Spinal cord (tissue), 10 donors: ENCODE measurements around the gene XIRP2. TPM values are rescaled to one million over a fixed set of nuclear protein-coding genes. Genes with fewer than 3 reads are reported as not detected.
"Not testable (repeated sequence)": the region's sequence is repeated elsewhere in the genome, so short reads cannot be mapped to it uniquely, and the experiment has no call there.

Experiments
- DNase-seq, 6 donors: peaks; one replicate each; pipeline versions ENCODE4 v3.0.0 to v3.0.0-alpha.2; 2013 to 2015; ENCODE audit warnings: low spot score in 6 of 6, low read depth in 4 of 6
- H3K27ac ChIP-seq: one replicate; pipeline ENCODE4 v1.5.1; 2013; ENCODE audit warnings: low read depth, low read length, control low read depth
- H3K27me3 ChIP-seq: one replicate; pipeline ENCODE4 v1.6.1; 2013; ENCODE audit warnings: low read length; ENCODE audit not compliant: control insufficient read depth, insufficient read depth
- H3K36me3 ChIP-seq: one replicate; pipeline ENCODE4 v1.6.1; 2013; ENCODE audit warnings: low read length; ENCODE audit not compliant: control insufficient read depth, insufficient read depth
- H3K4me1 ChIP-seq: one replicate; pipeline ENCODE4 v1.6.1; 2013; ENCODE audit warnings: low read length; ENCODE audit not compliant: control insufficient read depth, insufficient read depth
- H3K4me3 ChIP-seq: one replicate; pipeline ENCODE4 v1.5.1; 2013; ENCODE audit warnings: low read depth, low read length, control low read depth
- H3K9me3 ChIP-seq: one replicate; pipeline ENCODE4 v1.6.1; 2013; ENCODE audit warnings: low read length; ENCODE audit not compliant: control insufficient read depth, insufficient read depth
- WGBS: methylation state at CpG from one replicate; pipeline ENCODE4 v1.1.5; 2013; ENCODE audit warnings: missing lambda C conversion rate; ENCODE audit not compliant: insufficient coverage; 5-methylcytosine and 5-hydroxymethylcytosine counted together
- polyA plus RNA-seq, 2 donors: library from polyadenylated mRNA; unstranded; fragments of 120-200 nt; gene quantifications; one replicate each; pipeline ENCODE4 v1.2.1, GENCODE V29; 2013; ENCODE audit not compliant: insufficient read length in 2 of 2
- total RNA-seq, 2 donors: library from RNA; depleted of rRNA in 1 of 2; stranded (reverse); fragments of 120-200 nt in 1 of 2; fragments of >200 nt in 1 of 2; gene quantifications; one replicate each; pipeline versions ENCODE4 v1.2.3 to v1.2.4, GENCODE V29; 2013 to 2014
- donor health status: healthy.

Gene XIRP2
- total and polyA plus RNA-seq, 4 donors: 0.35 to 1.6 (median 0.49) TPM

- no peaks in the 10 kb centered on the region for H3K36me3 ChIP-seq
- H3K4me3 ChIP-seq: no peak overlapping the region
- 100% methylated on average over 1 of the region's 5 CpGs for WGBS
- no peaks in the 10 kb centered on the region for H3K4me1 ChIP-seq
- no peaks in the 10 kb centered on the region for H3K9me3 ChIP-seq
- no peaks in the 10 kb centered on the region for H3K27me3 ChIP-seq
- H3K27ac ChIP-seq: no peak overlapping the region
- no peak for DNase-seq
These were observed 377.4 kb downstream of the XIRP2 start for GRCh38 chr2:167265722-167266121.

DNA sequence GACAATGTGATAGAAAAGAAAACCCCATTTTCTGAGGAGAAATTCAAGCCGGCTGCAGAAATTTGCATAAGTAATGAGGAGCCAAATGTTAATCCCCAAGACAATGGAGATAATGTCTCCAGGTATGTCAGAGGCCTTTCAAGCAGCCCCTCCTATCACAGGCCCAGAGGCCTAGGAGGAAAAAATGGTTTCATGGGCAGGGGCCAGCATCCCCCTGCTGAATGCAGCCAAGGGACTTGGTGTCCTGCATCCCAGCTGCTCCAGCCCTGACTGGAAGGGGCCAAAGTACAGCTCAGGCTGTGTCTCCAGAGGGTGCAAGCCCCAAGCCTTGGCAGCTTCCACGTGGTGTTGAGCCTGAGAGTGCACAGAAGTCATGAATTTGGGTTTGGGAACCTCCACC, 380.0 kb downstream of the XIRP2 start:
- not testable (repeated sequence) for H3K4me1 ChIP-seq, H3K4me3 ChIP-seq, H3K27me3 ChIP-seq, H3K36me3 ChIP-seq, H3K9me3 ChIP-seq, DNase-seq, H3K27ac ChIP-seq
- WGBS: 67% methylated on average over 1 of the region's 2 CpGs

DNA sequence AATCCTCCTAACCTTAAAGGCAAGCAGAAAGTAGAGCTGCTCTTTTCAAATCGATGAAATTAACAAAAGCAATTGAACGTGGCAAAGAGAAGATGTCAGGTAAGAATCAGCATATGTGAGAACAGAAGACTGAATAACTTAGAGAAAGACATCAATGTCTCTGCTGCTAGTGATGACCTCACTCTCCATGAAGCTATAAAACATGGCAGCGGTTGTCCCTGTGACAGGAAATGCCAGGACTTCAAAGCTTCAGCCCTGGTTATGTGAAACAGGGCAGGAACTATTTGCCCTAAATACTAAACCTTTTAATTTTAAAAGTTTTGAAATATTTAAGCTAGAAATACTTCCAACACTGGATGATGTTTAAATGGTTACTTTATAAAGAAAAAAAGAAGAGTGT, 383.7 kb downstream of the XIRP2 start:
- no peak for DNase-seq
- no peaks in the 10 kb centered on the region for H3K4me1 ChIP-seq
- H3K4me3 ChIP-seq: no peak overlapping the region
- H3K27me3 ChIP-seq: no peaks in the 10 kb centered on the region
- no peak overlapping the region for H3K27ac ChIP-seq
- WGBS: 60% methylated on average over 1 of the region's 3 CpGs
- H3K36me3 ChIP-seq: no peaks in the 10 kb centered on the region
- H3K9me3 ChIP-seq: no peaks in the 10 kb centered on the region

- Histone ChIP-seq H3K4me1 (no peaks in the 10 kb centered on the region), H3K27ac (no peak overlapping the region), H3K9me3 (no peaks in the 10 kb centered on the region), H3K4me3 (no peak overlapping the region), H3K27me3 (no peaks in the 10 kb centered on the region), H3K36me3 (no peaks in the 10 kb centered on the region)
- peak in 1 of 6 donors; percentile 26 for DNase-seq
- 33% methylated on average over 1 of the region's 3 CpGs for WGBS
These were observed 386.8 kb downstream of the XIRP2 start for GRCh38 chr2:167275046-167275445.

GRCh38 chr2:167279810-167280209, 391.5 kb downstream of the XIRP2 start:
- WGBS: 52% methylated on average over 4 of the region's 5 CpGs

GRCh38 chr2:167287212-167287611, 398.9 kb downstream of the XIRP2 start:
- H3K4me1 ChIP-seq: no peaks in the 10 kb centered on the region
- peak in 1 of 6 donors; percentile 14 for DNase-seq
- H3K27ac ChIP-seq: no peak overlapping the region
- WGBS: no CpG with 5 or more reads among the region's 3 CpGs
- no peaks in the 10 kb centered on the region for H3K9me3 ChIP-seq
- H3K36me3 ChIP-seq: no peaks in the 10 kb centered on the region
- H3K4me3 ChIP-seq: no peak overlapping the region
- no peaks in the 10 kb centered on the region for H3K27me3 ChIP-seq

More at GRCh38 chr2:167279810-167280209, 391.5 kb downstream of the XIRP2 start:
- no peaks in the 10 kb centered on the region for H3K4me1 ChIP-seq
- no peaks in the 10 kb centered on the region for H3K27me3 ChIP-seq
- no peaks in the 10 kb centered on the region for H3K36me3 ChIP-seq
- H3K9me3 ChIP-seq: no peaks in the 10 kb centered on the region
- no peak overlapping the region for H3K27ac ChIP-seq
- DNase-seq: peak in 1 of 6 donors; percentile 26
- no peak overlapping the region for H3K4me3 ChIP-seq

GRCh38 chr2:167289651-167290410, 401.6 kb downstream of the XIRP2 start:
- H3K4me3 ChIP-seq: no peak overlapping the region
- DNase-seq: no peak
- H3K27me3 ChIP-seq: no peaks in the 10 kb centered on the region
- H3K9me3 ChIP-seq: no peaks in the 10 kb centered on the region
- no peaks in the 10 kb centered on the region for H3K36me3 ChIP-seq
- WGBS: no CpG with 5 or more reads among the region's 1 CpG
- H3K27ac ChIP-seq: no peak overlapping the region
- peaks cover 13% of the 10 kb centered on the region for H3K4me1 ChIP-seq

GRCh38 chr2:167292430-167293171, 404.3 kb downstream of the XIRP2 start, which contains the start of gene B3GALT1:
TSS of gene B3GALT1 (plus strand) at chr2:167293001.
- DNase-seq: peak; percentile 80 to 98 (median 88)
- peaks cover 13% of the 10 kb centered on the region for H3K4me1 ChIP-seq
- H3K9me3 ChIP-seq: no peaks in the 10 kb centered on the region
- peak within 1 kb of the TSS; percentile 97 for H3K27ac ChIP-seq
- H3K36me3 ChIP-seq: no peaks in the 10 kb centered on the region
- no peaks in the 10 kb centered on the region for H3K27me3 ChIP-seq
- whole genome bisulfite sequencing: under 1% methylated on average over 79 of the region's 79 CpGs
- peak within 1 kb of the TSS; percentile 90 for H3K4me3 ChIP-seq

- under 1% methylated on average over 68 of the region's 68 CpGs for WGBS
- peak; percentile 13 to 90 (median 50) for DNase-seq
- H3K9me3 ChIP-seq: no peaks in the 10 kb centered on the region
- H3K4me3 ChIP-seq: peak overlapping the region; percentile 78
- no peaks in the 10 kb centered on the region for H3K36me3 ChIP-seq
- no peaks in the 10 kb centered on the region for H3K27me3 ChIP-seq
- peaks cover 13% of the 10 kb centered on the region for H3K4me1 ChIP-seq
- peak overlapping the region; percentile 80 for H3K27ac ChIP-seq
These were observed 405.0 kb downstream of the XIRP2 start for GRCh38 chr2:167293172-167293781.
